Esophagus squamous epithelium (tissue), 5 donors: ENCODE data around the gene BTAF1. TPM values are rescaled to one million over a fixed set of nuclear protein-coding genes. Genes with fewer than 3 reads are reported as not detected.
A peak's percentile ranks its signal among the peaks of the same experiment; 100 is the strongest.

ENCODE experiments used
- DNase-seq: peaks from one replicate; lab custom pipeline; 2025; lab: John Stamatoyannopoulos, UW
- H3K27ac ChIP-seq, 4 donors: fragments of 200-600 bp; sonication (generic); one replicate each; pipeline ENCODE4 v1.5.1; 2016 to 2019; ENCODE audit warnings: mild to moderate bottlenecking in 1 of 4
- H3K27me3 ChIP-seq, 4 donors: fragments of 200-600 bp; sonication (generic); 1 replicate in 3 of 4; 2 replicates in 1 of 4; pipeline versions ENCODE4 v1.5.1 to v1.6.0; 2017 to 2021; ENCODE audit warnings: antibody characterized with exemption in 1 of 4
- H3K36me3 ChIP-seq, 3 donors: fragments of 200-600 bp; sonication (generic); one replicate each; pipeline ENCODE4 v1.5.1; 2016 to 2019
- H3K4me1 ChIP-seq, 3 donors: fragments of 200-600 bp; sonication (generic); one replicate each; pipeline ENCODE4 v1.5.1; 2017 to 2019
- H3K4me3 ChIP-seq, 4 donors: fragments of 200-600 bp; sonication (generic); 1 replicate in 3 of 4; 2 replicates in 1 of 4; pipeline ENCODE4 v1.5.1; 2016 to 2019; ENCODE audit warnings: mild to moderate bottlenecking in 2 of 4, moderate library complexity in 1 of 4
- H3K9me3 ChIP-seq, 3 donors: fragments of 200-600 bp; sonication (generic); one replicate each; pipeline ENCODE4 v1.5.1; 2016 to 2019
- POLR2A ChIP-seq, 4 donors: fragments of 450-650 bp; IDR thresholded peaks; one replicate each; pipeline ENCODE4 v1.6.1; 2017; ENCODE audit warnings: antibody characterized with exemption in 4 of 4, mild to moderate bottlenecking in 4 of 4, moderate library complexity in 3 of 4
- WGBS, 2 donors: methylation state at CpG; one replicate each; pipeline ENCODE4 v1.1.5; 2018; 5-methylcytosine and 5-hydroxymethylcytosine counted together
- intact Hi-C: fragments of 100-400 bp; cut with DNase I; formaldehyde crosslinking; loops from one replicate; pipeline ENCODE4 v1.15.0; 2022
- total RNA-seq, 4 donors: library from RNA; depleted of rRNA; stranded (reverse); fragments of >200 nt; gene quantifications; one replicate each; pipeline ENCODE4 v1.1.0, GENCODE V29; 2016
- TF ChIP-seq, protein P1 (sequence below), 6 experiments: fragments of 450-650 bp in 4 of 6; fragments of 200-600 bp in 2 of 6; sonication (generic) in 2 of 6; IDR thresholded peaks; one replicate each; pipeline ENCODE4 v1.5.1; 2016 to 2019; ENCODE audit warnings: antibody characterized with exemption in 6 of 6, mild to moderate bottlenecking in 4 of 6, moderate library complexity in 4 of 6
- donor health status: DM: yes; HTN: yes; CAD: no.

Gene BTAF1
- total RNA-seq, 4 donors from 2014 or later, result 19.0 to 52.8 (median 28.0) TPM

DNA sequence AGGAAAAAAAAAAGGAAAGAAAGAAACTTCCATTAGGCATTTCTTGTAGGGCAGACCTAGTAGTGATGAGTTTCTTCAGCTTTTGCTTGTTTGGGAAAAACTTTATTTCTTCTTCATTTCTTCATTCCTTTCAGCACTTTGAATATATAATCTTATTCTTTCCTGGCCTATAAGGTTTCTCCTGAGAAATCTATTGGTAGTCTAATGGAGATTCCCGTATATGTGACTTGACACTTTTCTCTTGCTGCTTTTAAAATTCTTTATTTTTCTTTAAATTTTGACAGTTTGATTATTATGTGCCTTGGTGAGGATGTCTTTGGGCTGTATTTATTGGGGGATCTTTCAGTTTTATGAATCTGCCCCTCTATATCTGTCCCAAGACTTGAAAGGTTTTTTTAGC is 3.9 kb upstream of the BTAF1 start:
- Histone ChIP-seq H3K27ac (no peak overlapping the region), H3K4me3 (no peak overlapping the region), H3K36me3 (no peaks in the 10 kb centered on the region), H3K4me1 (peaks cover 0 to 11% (median under 1%) of the 10 kb centered on the region in 3 donors), H3K9me3 (peaks cover 0 to 9% (median 7%) of the 10 kb centered on the region in 3 donors), H3K27me3 (peaks cover 0 to 33% (median 0%) of the 10 kb centered on the region in 4 donors)
- 96 to 100% methylated on average over 1 of the region's 1 CpG for WGBS, 2 donors
- intact Hi-C loops, result no loop called here
- TF ChIP-seq, protein P1, sequence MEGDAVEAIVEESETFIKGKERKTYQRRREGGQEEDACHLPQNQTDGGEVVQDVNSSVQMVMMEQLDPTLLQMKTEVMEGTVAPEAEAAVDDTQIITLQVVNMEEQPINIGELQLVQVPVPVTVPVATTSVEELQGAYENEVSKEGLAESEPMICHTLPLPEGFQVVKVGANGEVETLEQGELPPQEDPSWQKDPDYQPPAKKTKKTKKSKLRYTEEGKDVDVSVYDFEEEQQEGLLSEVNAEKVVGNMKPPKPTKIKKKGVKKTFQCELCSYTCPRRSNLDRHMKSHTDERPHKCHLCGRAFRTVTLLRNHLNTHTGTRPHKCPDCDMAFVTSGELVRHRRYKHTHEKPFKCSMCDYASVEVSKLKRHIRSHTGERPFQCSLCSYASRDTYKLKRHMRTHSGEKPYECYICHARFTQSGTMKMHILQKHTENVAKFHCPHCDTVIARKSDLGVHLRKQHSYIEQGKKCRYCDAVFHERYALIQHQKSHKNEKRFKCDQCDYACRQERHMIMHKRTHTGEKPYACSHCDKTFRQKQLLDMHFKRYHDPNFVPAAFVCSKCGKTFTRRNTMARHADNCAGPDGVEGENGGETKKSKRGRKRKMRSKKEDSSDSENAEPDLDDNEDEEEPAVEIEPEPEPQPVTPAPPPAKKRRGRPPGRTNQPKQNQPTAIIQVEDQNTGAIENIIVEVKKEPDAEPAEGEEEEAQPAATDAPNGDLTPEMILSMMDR (IDR thresholded peaks at IDR 0.05), result no peak
- TF ChIP-seq POLR2A (IDR thresholded peaks at IDR 0.05), result no peak
- DNase-seq, result no peak

DNA sequence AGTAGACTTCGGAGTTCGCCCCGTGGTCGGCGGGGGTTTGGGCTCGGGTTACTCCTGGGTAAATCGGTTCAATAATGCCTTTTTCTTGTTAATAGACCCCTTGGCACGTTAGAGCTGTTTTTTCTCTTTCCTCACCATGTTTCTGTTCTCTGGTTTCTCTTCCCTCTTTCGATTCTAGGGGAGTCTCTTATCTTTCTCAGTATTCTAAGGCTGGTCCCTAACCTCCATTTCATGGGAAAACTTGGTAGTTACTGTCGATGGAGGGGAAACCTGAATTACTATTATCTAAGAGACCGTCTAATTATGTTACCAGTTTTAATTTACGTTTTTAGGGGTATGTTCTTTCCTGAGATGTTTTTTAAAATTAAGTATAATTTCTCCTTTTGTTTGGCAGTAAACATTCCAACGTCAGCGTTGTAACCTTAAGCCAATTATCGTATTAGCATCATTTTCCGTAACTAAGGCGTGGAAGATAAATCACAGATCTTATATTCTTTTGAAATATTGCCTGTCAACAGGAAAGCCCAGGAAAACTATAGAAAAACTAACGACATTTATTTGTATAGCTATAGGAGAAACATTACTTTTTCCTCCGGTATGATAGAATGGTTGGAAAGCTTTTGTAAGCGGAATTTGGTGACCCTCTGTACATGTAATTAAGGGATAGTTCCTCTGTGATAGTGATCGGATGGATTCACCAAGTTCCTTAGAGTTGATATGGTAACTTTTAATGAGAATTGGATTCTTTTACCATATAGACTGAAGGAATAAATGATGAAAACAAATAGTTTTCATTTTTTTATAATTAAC is 847 bp downstream of the BTAF1 start:
- DNase-seq, result no peak
- H3K4me3 ChIP-seq, result peak overlapping the region; percentile 64 to 96 (median 76)
- H3K9me3 ChIP-seq, result peaks cover 0 to 6% (median 5%) of the 10 kb centered on the region in 3 donors
- peaks cover 0 to 5% (median 0%) of the 10 kb centered on the region in 3 donors for H3K36me3 ChIP-seq
- H3K27ac ChIP-seq, result peak overlapping the region; percentile 93 to 99 (median 98)
- 2% methylated on average over 21 of the region's 21 CpGs for WGBS, 2 donors
- TF ChIP-seq, protein P1 (IDR thresholded peaks at IDR 0.05), result no peak
- TF ChIP-seq POLR2A (IDR thresholded peaks at IDR 0.05), result no peak
- H3K4me1 ChIP-seq, result peaks cover 0 to 53% (median 10%) of the 10 kb centered on the region in 3 donors
- intact Hi-C loops, result no loop called here
- H3K27me3 ChIP-seq, result peaks cover 0 to 2% (median 0%) of the 10 kb centered on the region in 4 donors

DNA sequence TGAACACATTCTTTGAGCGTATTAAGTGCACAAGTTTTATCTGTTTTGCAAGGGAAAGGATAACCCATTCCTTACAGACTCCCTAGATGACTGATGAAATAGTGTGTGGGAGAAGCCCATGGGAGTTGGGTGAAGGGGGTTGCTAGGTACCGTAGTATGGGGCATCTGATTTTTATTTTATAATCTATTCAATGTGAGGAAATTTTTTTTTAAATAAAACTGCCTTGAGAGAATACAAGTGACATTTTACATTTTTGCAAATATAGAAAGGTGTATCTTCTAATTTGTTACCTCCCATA is 1.4 kb downstream of the BTAF1 start:
- Histone ChIP-seq H3K9me3 (peaks cover 0 to under 1% (median 0%) of the 10 kb centered on the region in 3 donors), H3K27ac (peak overlapping the region in 1 of 4 donors; percentile 93), H3K27me3 (no peaks in the 10 kb centered on the region), H3K4me1 (peaks cover 0 to 58% (median 10%) of the 10 kb centered on the region in 3 donors), H3K4me3 (peak overlapping the region; percentile 64 to 96 (median 76)), H3K36me3 (peaks cover 0 to 5% (median 0%) of the 10 kb centered on the region in 3 donors)
- TF ChIP-seq, protein P1 (IDR thresholded peaks at IDR 0.05), result no peak
- no peak for TF ChIP-seq POLR2A (IDR thresholded peaks at IDR 0.05)
- whole genome bisulfite sequencing, 2 donors, result 52 to 63% methylated on average over 2 of the region's 2 CpGs
- DNase-seq, result no peak
- intact Hi-C loops, result no loop called here

DNA sequence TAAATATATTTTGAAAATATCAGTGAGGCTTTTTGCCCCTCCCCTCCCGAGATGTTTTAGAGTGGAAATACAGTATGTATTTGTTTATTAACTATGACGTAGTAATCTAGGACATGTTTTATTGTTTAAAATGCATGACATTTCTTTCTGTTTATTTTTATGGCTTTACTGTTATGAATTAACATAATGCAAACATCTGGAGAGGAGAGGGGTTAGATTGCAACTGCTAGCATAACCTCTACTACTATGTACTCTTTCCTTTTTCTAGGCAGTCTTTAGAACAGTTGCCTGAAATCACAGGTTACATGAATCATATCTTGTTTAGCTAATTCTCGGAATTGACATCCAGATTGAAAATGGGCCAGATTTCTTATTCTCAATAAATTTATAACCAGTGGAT is 7.4 kb downstream of the BTAF1 start:
- Histone ChIP-seq H3K4me3 (no peak overlapping the region), H3K27me3 (no peaks in the 10 kb centered on the region), H3K9me3 (no peaks in the 10 kb centered on the region), H3K27ac (no peak overlapping the region), H3K36me3 (peaks cover 0 to 22% (median 0%) of the 10 kb centered on the region in 3 donors), H3K4me1 (peaks cover 10 to 91% (median 17%) of the 10 kb centered on the region in 3 donors)
- WGBS, 2 donors, result 55 to 64% methylated on average over 3 of the region's 3 CpGs
- no peak for TF ChIP-seq POLR2A (IDR thresholded peaks at IDR 0.05)
- TF ChIP-seq, protein P1 (IDR thresholded peaks at IDR 0.05), result no peak
- no peak for DNase-seq
- intact Hi-C loops, result no loop called here

DNA sequence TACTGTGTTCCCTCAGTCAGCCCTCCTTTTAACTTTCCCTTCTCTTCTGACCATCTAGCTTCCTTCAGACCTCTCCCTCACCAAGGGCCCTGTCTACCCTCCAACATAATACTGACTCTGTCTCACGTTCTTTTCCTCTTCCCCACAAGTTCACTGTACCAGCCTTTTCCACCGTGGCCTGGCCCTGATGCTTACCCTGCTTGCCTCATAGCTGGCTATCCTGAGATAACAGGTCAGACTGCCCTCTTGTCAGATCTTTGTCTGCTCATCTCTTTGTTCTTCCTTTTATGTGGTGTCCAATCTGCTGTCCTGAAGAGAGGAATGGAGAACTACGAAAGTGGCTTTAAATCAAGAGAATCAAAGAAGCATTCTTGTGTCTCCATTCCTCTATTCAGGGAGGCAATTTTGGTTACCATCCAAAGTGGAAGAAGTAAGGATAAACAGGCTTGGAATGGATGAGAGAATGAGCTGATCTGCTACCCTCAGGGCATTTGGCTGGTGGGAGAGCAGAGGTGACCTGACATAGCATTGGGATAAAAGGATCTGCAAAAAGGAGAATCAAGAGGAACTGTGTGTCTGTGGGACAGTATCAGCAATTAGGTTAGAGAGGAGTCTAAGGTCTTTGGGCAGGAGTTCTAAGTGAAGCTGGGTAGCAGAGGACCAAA is 8.1 kb downstream of the BTAF1 start:
- no peak overlapping the region for H3K27ac ChIP-seq
- 66 to 68% methylated on average over 3 of the region's 3 CpGs for WGBS, 2 donors
- H3K9me3 ChIP-seq, result no peaks in the 10 kb centered on the region
- peaks cover 10 to 91% (median 20%) of the 10 kb centered on the region in 3 donors for H3K4me1 ChIP-seq
- peaks cover 0 to 26% (median 3%) of the 10 kb centered on the region in 3 donors for H3K36me3 ChIP-seq
- intact Hi-C loops, result no loop called here
- no peak overlapping the region for H3K4me3 ChIP-seq
- H3K27me3 ChIP-seq, result no peaks in the 10 kb centered on the region
- TF ChIP-seq POLR2A (IDR thresholded peaks at IDR 0.05), result no peak
- TF ChIP-seq, protein P1 (IDR thresholded peaks at IDR 0.05), result no peak
- no peak for DNase-seq
